Neural cell (in vitro differentiated cells): ENCODE measurements around the gene ADSS1. TPM values are rescaled to one million over a fixed set of nuclear protein-coding genes. Genes with fewer than 3 reads are reported as not detected.

Experiments used
- H2AFZ ChIP-seq: fragments of 200-600, 300-800 bp; sonication (generic), shearing (Covaris generic); 2 replicates; pipeline ENCODE4 v1.6.0; 2014; ENCODE audit warnings: low read depth, mild to moderate bottlenecking, antibody characterized with exemption, low read length, moderate library complexity
- H3F3A ChIP-seq: fragments of 200-600 bp; shearing (Covaris generic); 2 replicates; pipeline ENCODE4 v1.6.1; 2016; ENCODE audit warnings: mild to moderate bottlenecking, moderate library complexity, mixed read lengths, antibody characterized with exemption, low read length; ENCODE audit not compliant: insufficient read depth, poor library complexity, severe bottlenecking
- H3K27ac ChIP-seq: fragments of 200-600, 300-800 bp; sonication (generic), shearing (Covaris generic); 2 replicates; pipeline ENCODE4 v1.5.1; 2014; ENCODE audit warnings: mild to moderate bottlenecking, low read length, moderate library complexity
- H3K27me3 ChIP-seq: fragments of 300-800, 200-600 bp; sonication (generic), shearing (Covaris generic); 2 replicates; pipeline ENCODE4 v1.6.0; 2014; ENCODE audit warnings: mild to moderate bottlenecking, low read depth, low read length, moderate library complexity; ENCODE audit not compliant: insufficient read depth
- H3K36me3 ChIP-seq: fragments of 300-800, 200-600 bp; sonication (generic), shearing (Covaris generic); 2 replicates; pipeline ENCODE4 v1.5.1; 2014; ENCODE audit warnings: mild to moderate bottlenecking, antibody characterized with exemption, low read length, moderate library complexity; ENCODE audit not compliant: insufficient read depth
- H3K4me2 ChIP-seq: fragments of 300-800, 200-600 bp; sonication (generic), shearing (Covaris generic); 2 replicates; pipeline ENCODE4 v1.6.0; 2014; ENCODE audit warnings: mild to moderate bottlenecking, low read length
- H3K4me3 ChIP-seq: fragments of 300-800, 200-600 bp; sonication (generic), shearing (Covaris generic); 2 replicates; pipeline ENCODE4 v1.5.1; 2014; ENCODE audit warnings: mild to moderate bottlenecking, low read length, moderate library complexity
- H3K79me2 ChIP-seq: fragments of 200-600 bp; shearing (Covaris generic); replicated peaks from 2 replicates; pipeline ENCODE4 v1.6.0; 2014; ENCODE audit warnings: mild to moderate bottlenecking, low read length, moderate library complexity; ENCODE audit not compliant: insufficient read depth
- H3K9ac ChIP-seq: fragments of 300-800, 200-600 bp; sonication (generic), shearing (Covaris generic); 2 replicates; pipeline ENCODE4 v1.6.1; 2016; ENCODE audit warnings: mild to moderate bottlenecking, low read length, mixed read lengths
- H3K9me2 ChIP-seq: fragments of 200-600 bp; shearing (Covaris generic); 2 replicates; pipeline ENCODE4 v1.6.1; 2016; ENCODE audit warnings: mild to moderate bottlenecking, low read length, mixed read lengths; ENCODE audit not compliant: insufficient read depth
- H3K9me3 ChIP-seq: fragments of 200-600, 300-800 bp; sonication (generic), shearing (Covaris generic); 2 replicates; pipeline ENCODE4 v1.6.1; 2016; ENCODE audit warnings: mild to moderate bottlenecking, mixed run types, low read length, moderate library complexity, mixed read lengths
- H4K20me1 ChIP-seq: fragments of 200-600 bp; shearing (Covaris generic); 2 replicates; pipeline ENCODE4 v1.6.1; 2016; ENCODE audit warnings: mild to moderate bottlenecking, mixed run types; ENCODE audit not compliant: insufficient read depth
- CTCF ChIP-seq: fragments of 450-650 bp; IDR thresholded peaks from 2 replicates; pipeline ENCODE4 v1.5.1; 2014; ENCODE audit warnings: antibody characterized with exemption, mild to moderate bottlenecking, moderate library complexity; ENCODE audit not compliant: poor library complexity, severe bottlenecking
- EP300 ChIP-seq: fragments of 450-650 bp; conservative IDR thresholded peaks from 2 replicates; pipeline ENCODE4 v1.6.1; 2014; ENCODE audit warnings: antibody characterized with exemption, mild to moderate bottlenecking, moderate library complexity; ENCODE audit not compliant: poor library complexity, severe bottlenecking
- EZH2 ChIP-seq: fragments of 200-600, 300-800 bp; shearing (Covaris generic), sonication (generic); IDR thresholded peaks from 2 replicates; pipeline ENCODE4 v1.6.1; 2014; ENCODE audit warnings: antibody characterized with exemption, low read length, borderline replicate concordance, mild to moderate bottlenecking; ENCODE audit not compliant: insufficient read depth, poor library complexity, severe bottlenecking
- MXI1 ChIP-seq: fragments of 450-650 bp; conservative IDR thresholded peaks from 2 replicates; pipeline ENCODE4 v1.6.1; 2014; ENCODE audit warnings: antibody characterized with exemption, mild to moderate bottlenecking; ENCODE audit not compliant: poor library complexity, severe bottlenecking
- POLR2AphosphoS5 ChIP-seq: IDR thresholded peaks from 2 replicates; pipeline ENCODE4 v1.6.1; 2012
- RAD21 ChIP-seq: fragments of 450-650 bp; conservative IDR thresholded peaks from 2 replicates; pipeline ENCODE4 v1.6.1; 2014; ENCODE audit warnings: antibody characterized with exemption, mild to moderate bottlenecking, moderate library complexity
- SMC3 ChIP-seq: fragments of 450-650 bp; conservative IDR thresholded peaks from 2 replicates; pipeline ENCODE4 v1.6.1; 2014; ENCODE audit warnings: antibody characterized with exemption, mild to moderate bottlenecking, moderate library complexity; ENCODE audit not compliant: poor library complexity
- TAF1 ChIP-seq: IDR thresholded peaks from 2 replicates; pipeline ENCODE4 v1.6.1; 2012; ENCODE audit warnings: low read depth
- polyA plus RNA-seq: library from polyadenylated mRNA; depleted of rRNA; stranded (reverse); fragments of >200 nt; gene quantifications from 2 replicates; pipeline ENCODE4 v1.2.3, GENCODE V29; 2014
- TF ChIP-seq, protein P1 (sequence below): IDR thresholded peaks from 2 replicates; pipeline ENCODE4 v1.6.1; 2012; ENCODE audit warnings: borderline replicate concordance

ADSS1 gene
- polyA plus RNA-seq, 1 donor from 2014 or later = 4.3 TPM

- Histone ChIP-seq H3K36me3 (no peaks in the 10 kb centered on the region), H3K27ac (no peak overlapping the region), H3K79me2 (no peaks in the 10 kb centered on the region), H4K20me1 (no peaks in the 10 kb centered on the region), H3K4me2 (no peak overlapping the region), H3K4me3 (no peak overlapping the region), H3K9me3 (no peaks in the 10 kb centered on the region), H3K9me2 (no peaks in the 10 kb centered on the region), H3K9ac (no peak overlapping the region), H3F3A (no peaks in the 10 kb centered on the region), H3K27me3 (no peaks in the 10 kb centered on the region), H2AFZ (no peak overlapping the region)
- TF ChIP-seq EP300 (no peak), TAF1 (no peak), RAD21 (no peak), CTCF (no peak), SMC3 (no peak), MXI1 (no peak), POLR2AphosphoS5 (no peak), EZH2 (no peak)
- TF ChIP-seq, protein P1, sequence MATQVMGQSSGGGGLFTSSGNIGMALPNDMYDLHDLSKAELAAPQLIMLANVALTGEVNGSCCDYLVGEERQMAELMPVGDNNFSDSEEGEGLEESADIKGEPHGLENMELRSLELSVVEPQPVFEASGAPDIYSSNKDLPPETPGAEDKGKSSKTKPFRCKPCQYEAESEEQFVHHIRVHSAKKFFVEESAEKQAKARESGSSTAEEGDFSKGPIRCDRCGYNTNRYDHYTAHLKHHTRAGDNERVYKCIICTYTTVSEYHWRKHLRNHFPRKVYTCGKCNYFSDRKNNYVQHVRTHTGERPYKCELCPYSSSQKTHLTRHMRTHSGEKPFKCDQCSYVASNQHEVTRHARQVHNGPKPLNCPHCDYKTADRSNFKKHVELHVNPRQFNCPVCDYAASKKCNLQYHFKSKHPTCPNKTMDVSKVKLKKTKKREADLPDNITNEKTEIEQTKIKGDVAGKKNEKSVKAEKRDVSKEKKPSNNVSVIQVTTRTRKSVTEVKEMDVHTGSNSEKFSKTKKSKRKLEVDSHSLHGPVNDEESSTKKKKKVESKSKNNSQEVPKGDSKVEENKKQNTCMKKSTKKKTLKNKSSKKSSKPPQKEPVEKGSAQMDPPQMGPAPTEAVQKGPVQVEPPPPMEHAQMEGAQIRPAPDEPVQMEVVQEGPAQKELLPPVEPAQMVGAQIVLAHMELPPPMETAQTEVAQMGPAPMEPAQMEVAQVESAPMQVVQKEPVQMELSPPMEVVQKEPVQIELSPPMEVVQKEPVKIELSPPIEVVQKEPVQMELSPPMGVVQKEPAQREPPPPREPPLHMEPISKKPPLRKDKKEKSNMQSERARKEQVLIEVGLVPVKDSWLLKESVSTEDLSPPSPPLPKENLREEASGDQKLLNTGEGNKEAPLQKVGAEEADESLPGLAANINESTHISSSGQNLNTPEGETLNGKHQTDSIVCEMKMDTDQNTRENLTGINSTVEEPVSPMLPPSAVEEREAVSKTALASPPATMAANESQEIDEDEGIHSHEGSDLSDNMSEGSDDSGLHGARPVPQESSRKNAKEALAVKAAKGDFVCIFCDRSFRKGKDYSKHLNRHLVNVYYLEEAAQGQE = no peak
Measured at GRCh38 chr14:104709387-104710039, 14.5 kb upstream of the ADSS1 start.

GRCh38 chr14:104710071-104710735 lies 13.8 kb upstream of the ADSS1 start:
- H3K27me3 ChIP-seq = no peaks in the 10 kb centered on the region
- no peaks in the 10 kb centered on the region for H3K79me2 ChIP-seq
- no peak overlapping the region for H3K4me2 ChIP-seq
- H3K9ac ChIP-seq = no peak overlapping the region
- no peak overlapping the region for H3K4me3 ChIP-seq
- no peaks in the 10 kb centered on the region for H3K36me3 ChIP-seq
- TF ChIP-seq EP300 (no peak), RAD21 (no peak), POLR2AphosphoS5 (no peak), EZH2 (no peak), CTCF (no peak), MXI1 (no peak), SMC3 (no peak), TAF1 (no peak)
- TF ChIP-seq, protein P1 = no peak
- no peak overlapping the region for H3K27ac ChIP-seq
- no peaks in the 10 kb centered on the region for H3K9me3 ChIP-seq
- no peak overlapping the region for H2AFZ ChIP-seq
- no peaks in the 10 kb centered on the region for H3F3A ChIP-seq
- no peaks in the 10 kb centered on the region for H4K20me1 ChIP-seq
- H3K9me2 ChIP-seq = no peaks in the 10 kb centered on the region
